HepG2 (cell line): Measurements from ENCODE around the gene GLIS1.

Source experiments
- CTCF ChIP-seq: sonication (generic); formaldehyde crosslinking; IDR thresholded peaks from 2 replicates; pipeline ENCODE4 v1.5.0; 2020; ENCODE audit warnings: mild to moderate bottlenecking, missing genetic modification reagents, moderate library complexity
- EP300 ChIP-seq, 3 experiments: sonication (generic) in 1 of 3; formaldehyde crosslinking in 1 of 3; IDR thresholded peaks; 2 replicates each; pipeline versions ENCODE4 v1.5.1 to v1.6.1; 2011 to 2020; ENCODE audit warnings: low read depth in 2 of 3, low read length in 2 of 3, borderline replicate concordance in 1 of 3, improper control_type of control experiment in 1 of 3, mild to moderate bottlenecking in 1 of 3, missing genetic modification reagents in 1 of 3, moderate library complexity in 1 of 3
- POLR2A ChIP-seq, 2 experiments: IDR thresholded peaks; 2 replicates each; pipeline ENCODE4 v1.6.1; 2011; ENCODE audit warnings: low read depth in 2 of 2, low read length in 2 of 2, mild to moderate bottlenecking in 1 of 2, moderate library complexity in 1 of 2; ENCODE audit not compliant: insufficient read depth in 1 of 2
- SMC3 ChIP-seq: IDR thresholded peaks from 2 replicates; pipeline ENCODE4 v1.6.1; 2011; ENCODE audit warnings: low read length, improper control_type of control experiment
- ZNF414 ChIP-seq: sonication (generic); formaldehyde crosslinking; IDR thresholded peaks from 2 replicates; pipeline ENCODE4 v1.5.0; 2020; ENCODE audit warnings: missing genetic modification reagents
- ZNF83 ChIP-seq: sonication (generic); formaldehyde crosslinking; IDR thresholded peaks from 2 replicates; pipeline ENCODE4 v1.4.0; 2020; ENCODE audit warnings: missing genetic modification reagents, mild to moderate bottlenecking, borderline replicate concordance

GRCh38 chr1:53681977-53682685, 56.8 kb downstream of the GLIS1 start:
- TF ChIP-seq ZNF83 (CRISPR knock-in tag) (no peak), POLR2A (IDR thresholded peaks at IDR 0.05; ENCODE audit: insufficient read depth in 1 of 2, low read depth in 2 of 2, low read length in 2 of 2) (no peak), SMC3 (peak; percentile 58; the same call in 1 of the 2 replicates), ZNF414 (CRISPR knock-in tag) (no peak), CTCF (CRISPR knock-in tag) (peak; percentile 75), EP300 (IDR thresholded peaks at IDR 0.05; ENCODE audit: low read depth in 2 of 2, low read length in 2 of 2) (no peak), EP300 (CRISPR knock-in tag; IDR thresholded peaks at IDR 0.05; ENCODE audit: borderline replicate concordance) (no peak)
